ENCODE data around the gene ADAM12.

- TF ChIP-seq SP1 (IDR thresholded peaks at IDR 0.05): no peak
- TF ChIP-seq FOXM1 (IDR thresholded peaks at IDR 0.05; ENCODE audit: borderline replicate concordance): no peak
- TF ChIP-seq HDGF (IDR thresholded peaks at IDR 0.05; ENCODE audit: borderline replicate concordance): no peak
- no peak for TF ChIP-seq ARNT (IDR thresholded peaks at IDR 0.05)
- no peak for TF ChIP-seq ZNF384 (IDR thresholded peaks at IDR 0.05)
- TF ChIP-seq TARDBP (IDR thresholded peaks at IDR 0.05): no peak
- TF ChIP-seq CTBP1 (IDR thresholded peaks at IDR 0.05; ENCODE audit: borderline replicate concordance): no peak
- TF ChIP-seq ELF4 (IDR thresholded peaks at IDR 0.05): no peak
- no peak for TF ChIP-seq LEF1 (IDR thresholded peaks at IDR 0.05; ENCODE audit: borderline replicate concordance)
- TF ChIP-seq BHLHE40 (IDR thresholded peaks at IDR 0.05; ENCODE audit: borderline replicate concordance): no peak
- TF ChIP-seq FOXA1 (IDR thresholded peaks at IDR 0.05): no peak
- no peak for TF ChIP-seq NFRKB (IDR thresholded peaks at IDR 0.05)
Observed at GRCh38 chr10:126278851-126279250, 109.4 kb downstream of the ADAM12 start.
